ENCODE data around the gene TEX13C. TPM values are rescaled to one million over a fixed set of nuclear protein-coding genes. Genes with fewer than 3 reads are reported as not detected.

TEX13C gene
- polyA plus RNA-seq (2013, experiment 1 of 2) = not detected
- polyA plus RNA-seq (2013, experiment 2 of 2) = not detected

DNA sequence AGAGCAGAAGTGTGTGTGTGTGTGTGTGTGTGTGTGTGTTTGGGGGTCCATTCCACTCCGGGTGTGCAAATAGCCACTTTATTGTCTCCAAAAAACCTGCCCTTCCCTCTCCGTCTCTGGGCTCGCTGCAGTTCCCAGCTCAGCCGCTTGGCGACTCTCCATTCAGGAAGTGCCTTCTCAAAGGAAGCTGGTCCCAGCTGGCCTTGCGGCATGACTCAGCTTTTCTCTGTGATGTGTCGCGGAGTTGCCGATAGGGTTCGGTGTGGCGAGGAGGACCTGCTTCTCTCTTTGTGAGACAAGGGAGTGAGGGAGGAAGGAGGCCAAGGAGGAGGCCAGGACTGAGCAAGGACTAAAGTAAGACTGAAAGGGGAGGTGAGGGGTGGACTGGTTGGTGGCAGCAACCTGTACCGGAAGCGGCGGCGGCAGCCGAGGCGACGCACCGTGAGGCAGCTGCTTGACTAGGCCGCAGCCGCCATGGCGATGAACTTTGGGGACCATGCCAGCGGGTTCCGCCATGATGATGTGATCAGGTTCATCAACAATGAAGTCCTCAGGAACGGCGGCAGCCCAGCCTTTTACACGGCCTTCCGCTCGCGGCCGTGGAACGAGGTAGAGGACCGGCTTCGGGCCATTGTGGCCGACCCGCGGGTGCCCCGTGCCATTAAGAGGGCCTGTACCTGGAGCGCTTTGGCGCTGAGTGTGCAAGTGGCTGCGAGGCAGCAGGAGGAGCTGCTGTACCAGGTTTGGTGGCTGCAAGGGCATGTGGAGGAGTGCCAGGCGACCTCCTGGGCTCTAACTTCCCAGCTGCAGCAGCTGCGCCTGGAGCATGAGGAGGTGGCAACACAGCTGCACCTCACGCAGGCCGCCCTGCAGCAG lies at the start of gene TEX13C:
TEX13C (plus strand) TSS at position 226 of the 876 bp plus-strand sequence; CDS start at position 475, 249 bp downstream.
- no peaks in the 10 kb centered on the region for H3K4me1 ChIP-seq (ENCODE audit: control insufficient read depth, insufficient read depth, low read length, poor library complexity, severe bottlenecking)
- no peak within 1 kb of the TSS for H3K4me3 ChIP-seq (ENCODE audit: extremely low read depth, insufficient read depth, low read length, poor library complexity, severe bottlenecking)
- no peaks in the 10 kb centered on the region for H3K36me3 ChIP-seq (ENCODE audit: control insufficient read depth, insufficient read depth, low read length)
- no peak within 1 kb of the TSS for H3K27ac ChIP-seq (ENCODE audit: low read depth, low read length, severe bottlenecking)
- no peaks in the 10 kb centered on the region for H3K9me3 ChIP-seq (ENCODE audit: control insufficient read depth, low read length)
- WGBS, 2 experiments (ENCODE audit: insufficient coverage in 2 of 2) = 94 to 95% methylated on average over 24 to 41 of the region's 45 CpGs

GRCh38 chrX:125287282-125287681 lies 32.4 kb upstream of the TEX13C start:
- WGBS, 2 experiments (ENCODE audit: insufficient coverage in 2 of 2) = no CpG with 5 or more reads among the region's 3 CpGs
- no peak overlapping the region for H3K27ac ChIP-seq (ENCODE audit: low read depth, low read length, severe bottlenecking)
- H3K4me1 ChIP-seq (ENCODE audit: control insufficient read depth, insufficient read depth, low read length, poor library complexity, severe bottlenecking) = no peaks in the 10 kb centered on the region

GRCh38 chrX:125288343-125288742 lies 31.3 kb upstream of the TEX13C start:
- Histone ChIP-seq H3K4me3 (ENCODE audit: extremely low read depth, insufficient read depth, low read length, poor library complexity, severe bottlenecking) (no peak overlapping the region), H3K4me1 (ENCODE audit: control insufficient read depth, insufficient read depth, low read length, poor library complexity, severe bottlenecking) (no peaks in the 10 kb centered on the region), H3K9me3 (ENCODE audit: control insufficient read depth, low read length) (no peaks in the 10 kb centered on the region), H3K27ac (ENCODE audit: low read depth, low read length, severe bottlenecking) (no peak overlapping the region), H3K36me3 (ENCODE audit: control insufficient read depth, insufficient read depth, low read length) (no peaks in the 10 kb centered on the region)
- WGBS, 2 experiments (ENCODE audit: insufficient coverage in 2 of 2) = 86 to 100% methylated on average over 1 to 2 of the region's 5 CpGs

More at GRCh38 chrX:125287282-125287681, 32.4 kb upstream of the TEX13C start:
- no peaks in the 10 kb centered on the region for H3K9me3 ChIP-seq (ENCODE audit: control insufficient read depth, low read length)
- H3K36me3 ChIP-seq (ENCODE audit: control insufficient read depth, insufficient read depth, low read length) = no peaks in the 10 kb centered on the region
- H3K4me3 ChIP-seq (ENCODE audit: extremely low read depth, insufficient read depth, low read length, poor library complexity, severe bottlenecking) = no peak overlapping the region

- Histone ChIP-seq H3K36me3 (ENCODE audit: control insufficient read depth, insufficient read depth, low read length) (no peaks in the 10 kb centered on the region), H3K9me3 (ENCODE audit: control insufficient read depth, low read length) (no peaks in the 10 kb centered on the region), H3K4me3 (ENCODE audit: extremely low read depth, insufficient read depth, low read length, poor library complexity, severe bottlenecking) (no peak overlapping the region), H3K27ac (ENCODE audit: low read depth, low read length, severe bottlenecking) (no peak overlapping the region), H3K4me1 (ENCODE audit: control insufficient read depth, insufficient read depth, low read length, poor library complexity, severe bottlenecking) (no peaks in the 10 kb centered on the region)
- WGBS, 2 experiments (ENCODE audit: insufficient coverage in 2 of 2) = 80% methylated on average over 1 of the region's 1 CpG; no CpG with 5 or more reads in 1 of the 2 experiments
Observed at GRCh38 chrX:125289209-125289608, 30.5 kb upstream of the TEX13C start.

DNA sequence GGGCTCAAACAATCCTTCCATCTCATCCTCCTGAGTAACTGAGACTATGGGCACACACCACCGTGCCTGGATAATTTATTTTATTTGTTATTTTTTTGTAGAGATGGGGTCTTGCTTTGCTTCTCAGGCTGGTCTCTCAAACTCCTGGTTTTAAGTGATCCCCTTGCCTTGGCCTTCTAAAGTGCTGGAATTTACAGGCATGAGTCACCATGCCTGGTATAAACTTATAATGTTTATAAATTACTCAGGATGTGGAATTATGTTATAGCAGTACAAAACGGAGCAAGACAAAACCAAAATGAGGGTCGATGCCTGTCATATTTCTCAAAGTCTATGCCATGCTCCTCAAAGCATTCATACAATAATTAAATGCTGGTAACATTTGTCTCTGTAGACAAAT lies 29.8 kb upstream of the TEX13C start:
- no CpG with 5 or more reads among the region's 3 CpGs for WGBS, 2 experiments (ENCODE audit: insufficient coverage in 2 of 2)
- H3K4me3 ChIP-seq (ENCODE audit: extremely low read depth, insufficient read depth, low read length, poor library complexity, severe bottlenecking) = no peak overlapping the region
- no peaks in the 10 kb centered on the region for H3K36me3 ChIP-seq (ENCODE audit: control insufficient read depth, insufficient read depth, low read length)
- H3K27ac ChIP-seq (ENCODE audit: low read depth, low read length, severe bottlenecking) = no peak overlapping the region
- no peaks in the 10 kb centered on the region for H3K4me1 ChIP-seq (ENCODE audit: control insufficient read depth, insufficient read depth, low read length, poor library complexity, severe bottlenecking)
- H3K9me3 ChIP-seq (ENCODE audit: control insufficient read depth, low read length) = no peaks in the 10 kb centered on the region

DNA sequence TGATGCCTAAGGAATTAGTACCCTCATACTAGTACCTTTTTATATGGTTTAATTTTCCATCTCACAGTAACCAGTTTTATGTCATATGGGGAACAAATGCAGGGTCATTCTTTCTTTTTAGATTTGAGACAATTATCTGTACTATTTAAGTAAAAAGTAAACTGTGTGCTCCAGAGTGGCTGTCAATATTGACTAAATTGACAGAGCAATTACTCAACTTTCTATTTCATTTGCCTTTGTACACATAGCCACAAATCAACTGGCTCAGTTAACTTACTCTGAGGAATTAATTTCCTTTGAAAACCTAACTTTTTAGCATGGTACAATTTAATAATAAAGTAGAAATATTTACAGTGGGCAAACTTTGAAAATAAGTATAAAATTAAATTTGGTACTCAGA lies 28.5 kb upstream of the TEX13C start:
- Histone ChIP-seq H3K36me3 (ENCODE audit: control insufficient read depth, insufficient read depth, low read length) (no peaks in the 10 kb centered on the region), H3K27ac (ENCODE audit: low read depth, low read length, severe bottlenecking) (no peak overlapping the region), H3K4me3 (ENCODE audit: extremely low read depth, insufficient read depth, low read length, poor library complexity, severe bottlenecking) (no peak overlapping the region), H3K9me3 (ENCODE audit: control insufficient read depth, low read length) (no peaks in the 10 kb centered on the region), H3K4me1 (ENCODE audit: control insufficient read depth, insufficient read depth, low read length, poor library complexity, severe bottlenecking) (no peaks in the 10 kb centered on the region)

GRCh38 chrX:125293850-125294780 lies 25.6 kb upstream of the TEX13C start:
- Histone ChIP-seq H3K4me3 (ENCODE audit: extremely low read depth, insufficient read depth, low read length, poor library complexity, severe bottlenecking) (no peak overlapping the region), H3K9me3 (ENCODE audit: control insufficient read depth, low read length) (no peaks in the 10 kb centered on the region), H3K27ac (ENCODE audit: low read depth, low read length, severe bottlenecking) (no peak overlapping the region), H3K4me1 (ENCODE audit: control insufficient read depth, insufficient read depth, low read length, poor library complexity, severe bottlenecking) (no peaks in the 10 kb centered on the region), H3K36me3 (ENCODE audit: control insufficient read depth, insufficient read depth, low read length) (no peaks in the 10 kb centered on the region)
- WGBS, 2 experiments (ENCODE audit: insufficient coverage in 2 of 2) = no CpG with 5 or more reads among the region's 1 CpG

GRCh38 chrX:125295337-125295736 lies 24.3 kb upstream of the TEX13C start:
- H3K9me3 ChIP-seq (ENCODE audit: control insufficient read depth, low read length) = no peaks in the 10 kb centered on the region
- no peak overlapping the region for H3K4me3 ChIP-seq (ENCODE audit: extremely low read depth, insufficient read depth, low read length, poor library complexity, severe bottlenecking)
- WGBS, 2 experiments (ENCODE audit: insufficient coverage in 2 of 2) = no CpG with 5 or more reads among the region's 2 CpGs
- no peaks in the 10 kb centered on the region for H3K36me3 ChIP-seq (ENCODE audit: control insufficient read depth, insufficient read depth, low read length)
- H3K27ac ChIP-seq (ENCODE audit: low read depth, low read length, severe bottlenecking) = no peak overlapping the region
- no peaks in the 10 kb centered on the region for H3K4me1 ChIP-seq (ENCODE audit: control insufficient read depth, insufficient read depth, low read length, poor library complexity, severe bottlenecking)

- WGBS, 2 experiments (ENCODE audit: insufficient coverage in 2 of 2) = 83 to 100% methylated on average over 1 of the region's 2 CpGs
Observed at GRCh38 chrX:125298871-125299270, 20.8 kb upstream of the TEX13C start.

DNA sequence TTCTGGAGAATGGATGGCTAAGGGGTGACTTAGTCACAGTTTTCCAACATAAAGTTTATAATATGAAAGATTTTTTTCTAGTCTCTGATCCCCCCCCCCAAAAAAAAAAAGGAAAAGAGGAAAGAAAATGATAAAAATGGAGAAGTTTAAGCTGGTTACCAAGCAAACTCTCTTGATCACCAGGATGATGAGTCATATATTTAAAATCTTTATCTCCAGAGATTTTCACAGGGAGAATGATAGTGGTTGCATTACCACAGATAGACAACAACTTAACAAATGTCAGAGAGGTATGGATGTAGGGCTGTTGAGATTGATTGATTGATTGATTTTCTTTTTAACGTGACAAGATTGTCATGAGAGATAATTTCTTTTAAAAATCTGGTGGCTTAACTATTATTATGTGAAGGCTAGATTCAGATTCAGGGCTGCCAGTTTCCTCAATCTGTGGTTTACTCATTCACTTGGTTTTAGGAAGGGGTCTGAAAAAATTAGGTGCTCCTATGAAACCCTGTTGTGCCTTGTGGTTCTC lies 13.3 kb upstream of the TEX13C start:
- no peak overlapping the region for H3K27ac ChIP-seq (ENCODE audit: low read depth, low read length, severe bottlenecking)
- no CpG with 5 or more reads among the region's 1 CpG for WGBS, 2 experiments (ENCODE audit: insufficient coverage in 2 of 2)
- H3K4me1 ChIP-seq (ENCODE audit: control insufficient read depth, insufficient read depth, low read length, poor library complexity, severe bottlenecking) = no peaks in the 10 kb centered on the region
- no peak overlapping the region for H3K4me3 ChIP-seq (ENCODE audit: extremely low read depth, insufficient read depth, low read length, poor library complexity, severe bottlenecking)
- no peaks in the 10 kb centered on the region for H3K36me3 ChIP-seq (ENCODE audit: control insufficient read depth, insufficient read depth, low read length)
- no peaks in the 10 kb centered on the region for H3K9me3 ChIP-seq (ENCODE audit: control insufficient read depth, low read length)

More at GRCh38 chrX:125298871-125299270, 20.8 kb upstream of the TEX13C start:
- Histone ChIP-seq H3K4me3 (ENCODE audit: extremely low read depth, insufficient read depth, low read length, poor library complexity, severe bottlenecking) (no peak overlapping the region), H3K9me3 (ENCODE audit: control insufficient read depth, low read length) (no peaks in the 10 kb centered on the region), H3K27ac (ENCODE audit: low read depth, low read length, severe bottlenecking) (no peak overlapping the region), H3K4me1 (ENCODE audit: control insufficient read depth, insufficient read depth, low read length, poor library complexity, severe bottlenecking) (no peaks in the 10 kb centered on the region), H3K36me3 (ENCODE audit: control insufficient read depth, insufficient read depth, low read length) (no peaks in the 10 kb centered on the region)
